Common myeloid progenitor, CD34-positive (primary cell): ENCODE results near the gene ANAPC7.

Source experiments
- CTCF ChIA-PET: fragments of 350-600 bp; sonication (Branson Sonifier 250); formaldehyde crosslinking; loops from one replicate; lab custom pipeline; 2021; ENCODE audit warnings: antibody characterized with exemption; lab: Charles Lee
- POLR2A ChIA-PET: fragments of 350-600 bp; sonication (Branson Sonifier 250); formaldehyde crosslinking; loops from one replicate; lab custom pipeline; 2021; ENCODE audit warnings: antibody characterized with exemption; lab: Charles Lee
- DNase-seq, 3 donors: peaks; one replicate each; pipeline versions ENCODE4 v3.0.0 to v3.0.0-alpha.2; 2013
- H3K27ac ChIP-seq, 2 experiments: 1 replicate in 1 of 2; 2 replicates in 1 of 2; pipeline ENCODE4 v1.7.0; 2013; ENCODE audit warnings: inconsistent platforms in 2 of 2, low read length in 2 of 2, mild to moderate bottlenecking in 2 of 2, low read depth in 1 of 2, moderate library complexity in 1 of 2; ENCODE audit not compliant: severe bottlenecking in 2 of 2, insufficient read depth in 1 of 2, poor library complexity in 1 of 2
- H3K27me3 ChIP-seq, 5 experiments: replicated peaks in 2 of 5; 1 replicate in 3 of 5; 2 replicates in 2 of 5; pipeline versions ENCODE4 v1.6.1 to v1.7.0; 2013; ENCODE audit warnings: low read length in 4 of 5, mild to moderate bottlenecking in 2 of 5, moderate library complexity in 2 of 5, inconsistent platforms in 1 of 5; ENCODE audit not compliant: insufficient read depth in 5 of 5, control insufficient read depth in 4 of 5
- H3K36me3 ChIP-seq, 4 experiments: 1 replicate in 2 of 4; 2 replicates in 2 of 4; pipeline versions ENCODE4 v1.6.1 to v1.7.0; 2013; ENCODE audit warnings: low read length in 3 of 4, control low read depth in 1 of 4, mild to moderate bottlenecking in 1 of 4; ENCODE audit not compliant: control insufficient read depth in 4 of 4, insufficient read depth in 4 of 4
- H3K4me1 ChIP-seq, 4 experiments: 1 replicate in 3 of 4; 2 replicates in 1 of 4; pipeline versions ENCODE4 v1.6.1 to v1.7.1; 2013; ENCODE audit warnings: low read length in 3 of 4, mild to moderate bottlenecking in 3 of 4, control low read depth in 1 of 4, inconsistent platforms in 1 of 4, moderate library complexity in 1 of 4; ENCODE audit not compliant: control insufficient read depth in 4 of 4, insufficient read depth in 4 of 4; ENCODE audit errors: control extremely low read depth in 1 of 4
- H3K4me3 ChIP-seq, 7 experiments: 1 replicate in 4 of 7; 2 replicates in 3 of 7; pipeline versions ENCODE4 v1.5.1 to v1.7.0; 2013; ENCODE audit warnings: mild to moderate bottlenecking in 7 of 7, low read length in 6 of 7, moderate library complexity in 6 of 7, inconsistent platforms in 2 of 7, low read depth in 2 of 7, control low read depth in 1 of 7; ENCODE audit not compliant: insufficient read depth in 4 of 7, control insufficient read depth in 1 of 7; ENCODE audit errors: extremely low read depth in 1 of 7
- H3K9me3 ChIP-seq, 5 experiments: 1 replicate in 4 of 5; 2 replicates in 1 of 5; pipeline versions ENCODE4 v1.6.1 to v1.7.1; 2013; ENCODE audit warnings: low read length in 4 of 5, mild to moderate bottlenecking in 2 of 5, inconsistent platforms in 1 of 5, low read depth in 1 of 5, moderate library complexity in 1 of 5; ENCODE audit not compliant: control insufficient read depth in 4 of 5, insufficient read depth in 2 of 5; ENCODE audit errors: control extremely low read depth in 1 of 5
- WGBS: methylation state at CpG from one replicate; pipeline ENCODE4 v1.1.5; 2013; ENCODE audit not compliant: insufficient coverage; 5-methylcytosine and 5-hydroxymethylcytosine counted together

The ANAPC7 gene

GRCh38 chr12:110339184-110339952 is 64.1 kb downstream of the ANAPC7 start:
- no peaks in the 10 kb centered on the region for H3K27me3 ChIP-seq
- 97% methylated on average over 6 of the region's 8 CpGs for WGBS
- no peak for DNase-seq
- H3K27ac ChIP-seq = no peak overlapping the region
- H3K4me1 ChIP-seq = no peaks in the 10 kb centered on the region
- ChIA-PET CTCF (interaction anchor here (0.8 to 5.0 kb wide), 5 partner anchors 10 to 315 kb away, joined by 3 to 31 read pairs (median 4); no protein-coding TSS in a partner anchor), POLR2A (interaction anchor here (0.5 to 0.6 kb wide), 4 partner anchors 9 to 246 kb away, joined by 3 to 5 read pairs (median 4); no protein-coding TSS in a partner anchor)
- no peak overlapping the region for H3K4me3 ChIP-seq
- no peaks in the 10 kb centered on the region for H3K9me3 ChIP-seq
- H3K36me3 ChIP-seq = peaks cover 31 to 98% (median 84%) of the 10 kb centered on the region in 4 experiments

GRCh38 chr12:110338754-110339153 is 64.8 kb downstream of the ANAPC7 start:
- no peaks in the 10 kb centered on the region for H3K27me3 ChIP-seq
- peak; percentile 60 to 80 (median 72) for DNase-seq
- 100% methylated on average over 2 of the region's 3 CpGs for WGBS
- peaks cover 30 to 98% (median 81%) of the 10 kb centered on the region in 4 experiments for H3K36me3 ChIP-seq
- no peaks in the 10 kb centered on the region for H3K4me1 ChIP-seq
- H3K4me3 ChIP-seq = no peak overlapping the region
- CTCF ChIA-PET = interaction anchor here (0.7 to 5.0 kb wide), 5 partner anchors 10 to 38 kb away, joined by 3 to 31 read pairs (median 3); no protein-coding TSS in a partner anchor
- POLR2A ChIA-PET = interaction anchor here (0.6 kb wide), 1 partner anchor 246 kb away, joined by 3 read pairs; no protein-coding TSS in a partner anchor
- H3K9me3 ChIP-seq = no peaks in the 10 kb centered on the region
- H3K27ac ChIP-seq = no peak overlapping the region

- Histone ChIP-seq H3K27me3 (no peaks in the 10 kb centered on the region), H3K9me3 (no peaks in the 10 kb centered on the region), H3K27ac (no peak overlapping the region), H3K4me1 (no peaks in the 10 kb centered on the region), H3K36me3 (peaks cover 36 to 98% (median 79%) of the 10 kb centered on the region in 4 experiments), H3K4me3 (no peak overlapping the region)
- POLR2A ChIA-PET = interaction anchor here (0.6 kb wide), 1 partner anchor 14 kb away, joined by 4 read pairs; no protein-coding TSS in a partner anchor
- 95% methylated on average over 9 of the region's 11 CpGs for WGBS
- no peak for DNase-seq
- CTCF ChIA-PET = interaction anchor here (0.7 to 5.0 kb wide), 5 partner anchors 11 to 37 kb away, joined by 3 to 31 read pairs (median 3); no protein-coding TSS in a partner anchor
Observed at GRCh38 chr12:110337912-110338710, 65.4 kb downstream of the ANAPC7 start.

- Histone ChIP-seq H3K27ac (peak overlapping the region in 1 of 2 experiments; percentile 8), H3K9me3 (no peaks in the 10 kb centered on the region), H3K36me3 (peaks cover 31 to 92% (median 70%) of the 10 kb centered on the region in 4 experiments), H3K27me3 (no peaks in the 10 kb centered on the region), H3K4me3 (no peak overlapping the region), H3K4me1 (peaks cover 0 to 3% (median under 1%) of the 10 kb centered on the region in 4 experiments)
- ChIA-PET POLR2A (interaction anchor here (0.6 to 0.9 kb wide), 2 partner anchors 23 to 157 kb away, joined by 3 to 4 read pairs; no protein-coding TSS in a partner anchor), CTCF (interaction anchor here (0.6 to 1.5 kb wide), 5 partner anchors 10 to 39 kb away, joined by 3 to 6 read pairs (median 4); no protein-coding TSS in a partner anchor)
- 100% methylated on average over 4 of the region's 4 CpGs for WGBS
- no peak for DNase-seq
Observed at GRCh38 chr12:110335481-110336045, 67.9 kb downstream of the ANAPC7 start.

GRCh38 chr12:110333201-110333600 is 70.3 kb downstream of the ANAPC7 start:
- DNase-seq = no peak
- Histone ChIP-seq H3K9me3 (no peaks in the 10 kb centered on the region), H3K4me3 (no peak overlapping the region), H3K4me1 (peaks cover 0 to 13% (median 5%) of the 10 kb centered on the region in 4 experiments), H3K36me3 (peaks cover 25 to 81% (median 60%) of the 10 kb centered on the region in 4 experiments), H3K27me3 (no peaks in the 10 kb centered on the region), H3K27ac (peak overlapping the region in 1 of 2 experiments; percentile 25)
- ChIA-PET CTCF (interaction anchor here (1.0 to 4.0 kb wide), 2 partner anchors 12 to 50 kb away, joined by 3 to 24 read pairs; no protein-coding TSS in a partner anchor), POLR2A (no interaction called here)

- Histone ChIP-seq H3K36me3 (peaks cover 32 to 81% (median 55%) of the 10 kb centered on the region in 4 experiments), H3K9me3 (no peaks in the 10 kb centered on the region)
Observed at GRCh38 chr12:110330544-110330943, 73.0 kb downstream of the ANAPC7 start.

More at GRCh38 chr12:110330544-110330943, 73.0 kb downstream of the ANAPC7 start:
- Histone ChIP-seq H3K4me1 (peaks cover 0 to 13% (median 5%) of the 10 kb centered on the region in 4 experiments), H3K4me3 (no peak overlapping the region), H3K27me3 (no peaks in the 10 kb centered on the region), H3K27ac (peak overlapping the region in 1 of 2 experiments; percentile 18)
- CTCF ChIA-PET = interaction anchor here (0.8 to 4.0 kb wide), 7 partner anchors 9 to 232 kb away, joined by 3 to 24 read pairs (median 3); no protein-coding TSS in a partner anchor
- DNase-seq = peak in 2 of 3 donors; percentile 34 to 44
- POLR2A ChIA-PET = interaction anchor here (0.6 to 0.7 kb wide), 2 partner anchors 9 to 20 kb away, joined by 4 read pairs; no protein-coding TSS in a partner anchor
